Muscle layer of duodenum (tissue), 2 donors: ENCODE results near the gene LTBP4.

ENCODE experiments used
- H3K27ac ChIP-seq: one replicate; pipeline ENCODE4 v1.7.0; 2013; ENCODE audit warnings: mild to moderate bottlenecking, low read length
- H3K27me3 ChIP-seq: one replicate; pipeline ENCODE4 v1.7.0; 2013; ENCODE audit warnings: low read depth, mild to moderate bottlenecking, control low read depth, low read length
- H3K36me3 ChIP-seq, 2 donors: one replicate each; pipeline ENCODE4 v1.7.0; 2013; ENCODE audit warnings: low read length in 2 of 2, control low read depth in 1 of 2, mild to moderate bottlenecking in 1 of 2; ENCODE audit not compliant: insufficient read depth in 2 of 2, control insufficient read depth in 1 of 2
- H3K4me1 ChIP-seq, 2 donors: one replicate each; pipeline ENCODE4 v1.7.0; 2013; ENCODE audit warnings: low read length in 2 of 2, mild to moderate bottlenecking in 2 of 2, control low read depth in 1 of 2, moderate library complexity in 1 of 2; ENCODE audit not compliant: insufficient read depth in 2 of 2, control insufficient read depth in 1 of 2
- H3K4me3 ChIP-seq, 2 donors: one replicate each; pipeline ENCODE4 v1.7.0; 2013; ENCODE audit warnings: low read length in 2 of 2, low read depth in 1 of 2, mild to moderate bottlenecking in 1 of 2
- H3K9me3 ChIP-seq, 2 donors: one replicate each; pipeline ENCODE4 v1.7.0; 2013; ENCODE audit warnings: low read length in 2 of 2, control low read depth in 1 of 2, mild to moderate bottlenecking in 1 of 2; ENCODE audit not compliant: control insufficient read depth in 1 of 2
- donor health status: healthy.

LTBP4 gene

DNA sequence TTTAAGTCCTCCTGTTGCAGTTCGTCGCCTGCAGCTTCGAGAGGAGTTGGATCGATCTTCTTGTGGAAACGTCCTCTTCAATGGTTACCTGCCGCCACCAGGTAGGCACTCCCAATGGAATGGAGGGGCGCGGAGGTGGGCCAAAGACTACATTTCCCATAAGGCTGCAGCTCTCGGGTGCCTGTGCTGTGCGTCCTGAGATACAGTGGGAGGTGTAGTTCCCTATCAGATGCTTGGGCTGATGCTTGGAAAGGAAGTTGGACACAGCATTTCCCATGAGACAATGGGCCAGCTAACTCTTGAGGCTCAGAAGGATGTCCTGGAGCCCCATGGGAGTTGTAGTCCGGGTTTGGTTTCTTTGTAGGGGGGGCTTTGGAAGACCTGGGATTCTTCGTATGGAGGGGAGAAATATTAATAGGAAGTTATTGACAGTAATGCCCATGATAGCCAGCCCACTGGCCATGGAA lies 22.7 kb upstream of the LTBP4 start:
- Histone ChIP-seq H3K36me3 (peaks cover 0 to 33% of the 10 kb centered on the region in 2 donors), H3K4me1 (peaks cover 0 to 19% of the 10 kb centered on the region in 2 donors), H3K27me3 (no peaks in the 10 kb centered on the region), H3K9me3 (no peaks in the 10 kb centered on the region), H3K27ac (no peak overlapping the region), H3K4me3 (no peak overlapping the region)

DNA sequence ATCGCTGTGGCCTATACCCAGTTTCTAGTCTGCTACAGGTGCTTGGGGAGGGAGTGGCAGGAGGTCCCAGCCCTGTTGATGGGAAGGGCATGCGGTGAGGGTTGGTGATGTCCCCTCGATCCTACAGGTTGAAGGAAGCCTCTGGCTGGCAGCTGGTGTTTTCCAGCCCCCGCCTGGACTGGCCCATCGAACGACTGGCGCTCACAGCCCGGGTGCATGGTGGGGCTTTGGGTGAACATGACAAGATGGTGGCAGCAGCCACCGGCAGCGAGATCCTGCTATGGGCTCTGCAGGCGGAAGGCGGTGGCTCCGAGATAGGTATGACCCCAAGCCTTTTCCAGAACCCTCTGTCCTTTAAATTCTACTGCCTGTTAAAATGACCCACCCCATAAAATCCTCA lies 20.6 kb upstream of the LTBP4 start:
- no peaks in the 10 kb centered on the region for H3K9me3 ChIP-seq
- H3K27ac ChIP-seq = no peak overlapping the region
- peaks cover 0 to 35% of the 10 kb centered on the region in 2 donors for H3K36me3 ChIP-seq
- no peak overlapping the region for H3K4me3 ChIP-seq
- H3K27me3 ChIP-seq = no peaks in the 10 kb centered on the region
- H3K4me1 ChIP-seq = peaks cover 0 to 19% of the 10 kb centered on the region in 2 donors

DNA sequence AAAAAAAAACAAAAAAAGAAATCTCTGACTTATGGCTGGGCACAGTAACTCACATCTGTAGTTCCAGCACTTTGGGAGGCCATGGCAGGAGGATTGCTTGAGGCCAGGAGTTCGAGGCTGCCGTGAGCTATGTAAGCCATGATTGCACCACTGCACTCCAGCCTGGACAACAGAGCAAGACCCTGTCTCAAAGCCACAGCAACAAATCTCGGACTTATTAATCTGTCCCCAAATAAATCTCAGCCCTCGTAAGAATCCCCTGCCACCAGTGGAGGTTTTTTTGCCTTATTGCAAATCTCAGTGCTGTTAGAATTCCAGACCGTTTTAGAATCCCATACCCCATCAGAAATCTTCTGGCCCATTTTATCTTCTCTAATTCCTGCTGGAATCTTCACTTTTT lies 19.6 kb upstream of the LTBP4 start:
- no peaks in the 10 kb centered on the region for H3K27me3 ChIP-seq
- no peak overlapping the region for H3K27ac ChIP-seq
- peaks cover under 1 to 35% of the 10 kb centered on the region in 2 donors for H3K36me3 ChIP-seq
- H3K9me3 ChIP-seq = no peaks in the 10 kb centered on the region
- H3K4me3 ChIP-seq = no peak overlapping the region
- peaks cover 0 to 14% of the 10 kb centered on the region in 2 donors for H3K4me1 ChIP-seq

DNA sequence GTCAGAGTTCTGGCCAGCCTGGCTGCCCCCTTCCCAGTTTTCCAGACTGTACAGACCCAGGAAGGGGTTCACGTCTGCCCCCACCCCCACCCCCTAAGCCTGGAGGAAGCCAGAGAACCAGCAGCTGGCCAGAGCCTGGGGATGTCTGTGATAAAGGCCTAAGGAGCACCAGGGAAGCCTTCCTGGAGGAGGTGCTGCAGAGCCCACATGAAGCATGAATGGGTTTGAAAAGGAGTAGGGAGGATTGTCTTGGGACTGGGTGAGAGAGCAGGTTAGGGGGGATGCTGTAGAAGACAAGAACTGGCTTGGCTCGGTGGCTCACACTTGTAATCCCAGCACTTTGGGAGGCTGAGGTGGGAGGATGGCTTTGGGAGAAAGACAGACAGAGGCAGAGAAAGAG lies 18.7 kb upstream of the LTBP4 start:
- peaks cover 7 to 43% of the 10 kb centered on the region in 2 donors for H3K36me3 ChIP-seq
- H3K4me1 ChIP-seq = peaks cover 0 to 10% of the 10 kb centered on the region in 2 donors
- H3K27me3 ChIP-seq = no peaks in the 10 kb centered on the region
- no peak overlapping the region for H3K27ac ChIP-seq
- no peak overlapping the region for H3K4me3 ChIP-seq
- no peaks in the 10 kb centered on the region for H3K9me3 ChIP-seq

DNA sequence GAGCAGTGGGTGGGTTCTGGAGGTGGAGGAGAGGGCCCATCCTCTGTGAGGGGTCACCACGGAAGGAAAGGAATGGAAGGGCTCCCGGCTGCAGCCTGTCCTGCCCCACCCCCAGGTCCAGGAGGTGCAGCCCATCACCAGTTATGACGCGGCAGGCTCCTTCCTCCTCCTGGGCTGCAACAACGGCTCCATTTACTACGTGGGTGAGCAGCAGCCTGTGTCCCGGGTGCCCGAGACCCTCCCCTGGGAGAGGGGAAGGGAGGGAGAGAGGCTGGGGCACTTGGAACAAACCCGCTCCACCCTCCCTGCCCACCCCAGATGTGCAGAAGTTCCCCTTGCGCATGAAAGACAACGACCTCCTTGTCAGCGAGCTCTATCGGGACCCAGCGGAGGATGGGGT lies 17.9 kb upstream of the LTBP4 start:
- H3K4me1 ChIP-seq = peaks cover 0 to 2% of the 10 kb centered on the region in 2 donors
- H3K9me3 ChIP-seq = no peaks in the 10 kb centered on the region
- no peak overlapping the region for H3K27ac ChIP-seq
- no peak overlapping the region for H3K4me3 ChIP-seq
- no peaks in the 10 kb centered on the region for H3K27me3 ChIP-seq
- H3K36me3 ChIP-seq = peaks cover 7 to 49% of the 10 kb centered on the region in 2 donors

DNA sequence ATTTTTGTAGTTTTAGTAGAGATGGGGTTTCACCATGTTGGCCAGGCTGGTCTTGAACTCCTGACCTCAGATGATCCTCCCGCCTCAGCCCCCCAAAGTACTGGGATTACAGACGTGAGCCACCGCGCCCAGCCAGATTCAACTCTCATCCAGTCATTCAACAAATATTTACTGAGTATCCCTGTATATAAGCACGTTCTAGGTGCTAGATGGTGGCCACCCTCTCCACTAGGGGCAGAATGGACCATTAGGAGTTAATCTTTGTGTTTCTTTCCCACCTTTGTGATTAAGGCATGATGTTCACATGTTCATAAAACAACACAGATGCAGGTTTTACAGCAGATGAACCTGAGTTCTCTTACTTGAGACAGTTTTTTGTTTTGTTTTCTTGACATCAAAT lies 17.2 kb upstream of the LTBP4 start:
- H3K27ac ChIP-seq = no peak overlapping the region
- H3K9me3 ChIP-seq = no peaks in the 10 kb centered on the region
- no peaks in the 10 kb centered on the region for H3K27me3 ChIP-seq
- H3K36me3 ChIP-seq = peaks cover 7 to 56% of the 10 kb centered on the region in 2 donors
- H3K4me1 ChIP-seq = no peaks in the 10 kb centered on the region
- no peak overlapping the region for H3K4me3 ChIP-seq

DNA sequence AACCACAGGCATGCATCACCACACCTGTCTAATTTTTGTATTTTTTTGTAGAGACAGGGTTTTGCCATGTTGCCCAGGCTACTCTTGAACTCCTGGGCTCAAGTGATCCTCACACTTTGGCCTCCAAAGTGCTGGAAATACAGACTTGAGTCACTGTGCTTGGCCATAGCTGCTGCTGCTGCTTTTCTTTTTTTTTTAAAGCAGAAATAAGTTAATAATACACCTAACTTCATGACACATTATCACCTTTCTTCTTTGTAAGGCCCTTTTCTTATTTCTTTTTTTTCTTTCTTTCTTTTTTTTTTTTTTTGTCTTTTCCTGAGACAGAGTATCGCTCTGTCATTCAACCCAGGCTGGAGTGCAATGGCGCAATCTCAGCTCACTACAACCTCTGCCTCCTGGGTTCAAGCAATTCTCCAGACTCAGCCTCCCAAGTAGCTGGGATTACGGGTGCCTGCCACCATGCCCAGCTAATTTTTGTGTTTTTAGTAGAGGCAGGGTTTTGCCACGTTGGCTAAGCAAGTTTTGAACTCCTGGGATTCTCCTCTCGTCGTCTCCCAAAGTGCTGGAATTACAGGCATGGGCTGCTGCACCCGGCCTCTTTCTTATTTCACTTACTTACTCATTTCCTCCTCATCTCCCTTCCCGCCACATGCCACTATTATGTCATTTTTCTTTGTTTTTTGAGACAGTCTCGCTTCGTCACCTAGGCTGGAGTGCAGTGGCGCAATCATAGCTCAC lies 15.8 kb upstream of the LTBP4 start:
- H3K36me3 ChIP-seq = peaks cover 7 to 51% of the 10 kb centered on the region in 2 donors

DNA sequence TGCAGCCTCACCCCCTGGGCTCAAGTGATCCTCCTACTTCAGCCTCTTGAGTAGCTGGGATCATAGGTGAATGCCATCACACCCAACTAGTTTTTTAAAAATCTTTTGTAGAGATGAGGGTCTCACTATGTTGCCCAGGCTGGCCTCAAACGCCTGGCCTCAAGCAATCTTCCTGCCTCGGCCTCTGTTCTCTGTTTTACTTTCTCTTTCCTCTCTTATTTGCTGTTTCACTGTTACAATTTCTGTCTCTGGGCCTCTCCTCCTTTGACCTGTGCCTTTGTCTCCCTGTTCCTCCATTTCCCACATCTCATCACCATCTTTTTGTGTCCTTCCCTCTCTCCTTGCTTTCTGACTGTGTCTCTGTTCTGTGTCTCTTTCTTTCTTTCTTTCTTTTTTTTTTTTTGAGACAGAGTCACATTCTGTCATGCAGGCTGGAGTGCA lies 15.2 kb upstream of the LTBP4 start:
- no peak overlapping the region for H3K27ac ChIP-seq
- no peaks in the 10 kb centered on the region for H3K9me3 ChIP-seq
- peaks cover 7 to 49% of the 10 kb centered on the region in 2 donors for H3K36me3 ChIP-seq

More for the DNA sequence above, 15.8 kb upstream of the LTBP4 start:
- Histone ChIP-seq H3K4me3 (no peak overlapping the region), H3K27ac (no peak overlapping the region), H3K9me3 (no peaks in the 10 kb centered on the region), H3K27me3 (no peaks in the 10 kb centered on the region), H3K4me1 (no peaks in the 10 kb centered on the region)

DNA sequence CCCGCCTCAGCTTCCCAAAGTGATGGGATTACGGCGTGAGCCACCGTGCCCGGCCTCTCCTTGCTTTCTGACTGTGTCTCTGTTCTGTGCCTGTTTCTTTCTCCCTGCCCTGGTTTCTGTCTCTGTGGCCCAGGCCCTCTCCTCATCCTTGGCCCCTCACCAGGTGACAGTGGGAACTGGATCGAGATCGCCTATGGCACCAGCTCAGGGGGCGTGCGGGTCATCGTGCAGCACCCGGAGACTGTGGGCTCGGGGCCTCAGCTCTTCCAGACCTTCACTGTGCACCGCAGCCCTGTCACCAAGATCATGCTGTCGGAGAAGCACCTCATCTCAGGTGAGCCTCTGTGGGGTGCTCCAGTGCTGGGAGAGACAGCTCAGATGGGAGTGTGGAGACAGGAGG lies 14.6 kb upstream of the LTBP4 start:
- Histone ChIP-seq H3K9me3 (no peaks in the 10 kb centered on the region), H3K4me3 (no peak overlapping the region), H3K27me3 (no peaks in the 10 kb centered on the region), H3K36me3 (peaks cover 7 to 43% of the 10 kb centered on the region in 2 donors), H3K4me1 (no peaks in the 10 kb centered on the region), H3K27ac (no peak overlapping the region)

More for the DNA sequence above, 15.2 kb upstream of the LTBP4 start:
- no peak overlapping the region for H3K4me3 ChIP-seq
- no peaks in the 10 kb centered on the region for H3K4me1 ChIP-seq
- no peaks in the 10 kb centered on the region for H3K27me3 ChIP-seq

DNA sequence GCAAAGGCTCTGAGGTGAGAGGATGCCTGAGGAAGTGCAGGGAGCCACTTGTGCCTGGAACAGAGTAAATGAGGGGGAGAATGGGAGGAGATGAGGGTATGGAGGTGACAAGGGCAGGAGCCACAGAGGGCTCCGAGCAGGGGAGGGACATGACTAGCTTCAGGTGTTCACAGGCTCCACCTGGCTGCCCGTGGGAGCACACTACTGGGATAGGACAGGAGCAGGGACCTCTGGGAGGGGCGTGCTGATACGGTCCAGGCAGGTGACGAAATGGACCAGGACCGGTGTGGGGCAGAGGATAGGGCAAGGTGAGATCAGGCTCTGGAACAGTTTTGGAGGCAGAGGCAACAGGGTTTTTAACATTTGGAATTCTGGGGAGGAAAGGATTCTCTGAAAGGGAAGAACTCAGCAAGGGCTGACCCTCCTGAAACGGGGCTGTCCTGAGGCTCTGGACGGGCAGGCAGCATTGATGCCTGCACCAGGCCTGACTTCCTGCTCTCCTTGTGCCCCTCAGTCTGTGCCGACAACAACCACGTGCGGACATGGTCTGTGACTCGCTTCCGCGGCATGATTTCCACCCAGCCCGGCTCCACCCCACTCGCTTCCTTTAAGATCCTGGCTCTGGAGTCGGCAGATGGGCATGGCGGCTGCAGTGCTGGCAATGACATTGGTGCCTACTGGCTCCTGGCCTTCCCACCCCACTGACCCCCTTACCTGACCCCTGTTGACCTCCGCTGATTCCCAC lies 12.9 kb upstream of the LTBP4 start:
- no peak overlapping the region for H3K4me3 ChIP-seq
- H3K9me3 ChIP-seq = no peaks in the 10 kb centered on the region
- H3K27me3 ChIP-seq = no peaks in the 10 kb centered on the region
- H3K36me3 ChIP-seq = peaks cover 7 to 27% of the 10 kb centered on the region in 2 donors
- no peaks in the 10 kb centered on the region for H3K4me1 ChIP-seq
- no peak overlapping the region for H3K27ac ChIP-seq

DNA sequence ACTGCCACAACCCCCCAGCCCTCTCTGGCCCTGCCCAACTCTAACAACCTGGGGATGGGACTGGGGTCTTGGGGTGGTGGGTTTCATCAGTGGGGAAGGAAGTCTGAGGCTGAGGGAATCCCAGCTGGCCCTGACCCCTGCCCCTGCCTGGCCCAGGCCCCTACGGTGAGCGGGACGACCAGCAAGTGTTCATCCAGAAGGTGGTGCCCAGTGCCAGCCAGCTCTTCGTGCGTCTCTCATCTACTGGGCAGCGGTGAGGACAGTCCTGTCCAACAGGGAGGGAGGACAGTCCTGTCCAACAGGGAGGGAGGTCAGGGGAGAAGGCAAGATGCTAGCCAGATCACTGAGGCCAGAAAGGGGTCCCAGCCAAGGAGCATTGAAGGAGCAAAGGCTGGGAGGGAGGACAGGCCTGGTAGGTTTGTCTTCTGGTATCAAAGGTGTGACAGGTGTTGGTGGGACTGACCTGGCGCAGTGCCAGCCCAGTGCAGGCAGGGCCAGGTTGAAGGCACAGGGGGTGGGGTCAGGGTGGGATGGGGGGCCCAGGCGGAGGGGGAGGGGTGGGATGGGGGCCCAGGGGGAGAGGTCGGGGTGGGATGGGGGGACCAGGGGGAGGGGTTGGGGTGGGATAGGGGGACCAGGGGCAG lies 12.1 kb upstream of the LTBP4 start:
- Histone ChIP-seq H3K4me1 (no peaks in the 10 kb centered on the region), H3K4me3 (no peak overlapping the region), H3K9me3 (no peaks in the 10 kb centered on the region), H3K27ac (no peak overlapping the region), H3K27me3 (no peaks in the 10 kb centered on the region), H3K36me3 (peaks cover 7 to 23% of the 10 kb centered on the region in 2 donors)
